GM12873 (cell line): ENCODE measurements around the gene LAMC3.

Experiments used
- CTCF ChIP-seq: IDR thresholded peaks from 2 replicates; pipeline ENCODE4 v1.5.1; 2012; ENCODE audit warnings: low read depth, mild to moderate bottlenecking, moderate library complexity, low read length, control low read depth; ENCODE audit not compliant: insufficient read depth; ENCODE audit errors: missing control alignments

LAMC3 gene

GRCh38 chr9:130973686-130974281, 35.2 kb upstream of the LAMC3 start:
- TF ChIP-seq CTCF: no peak

- TF ChIP-seq CTCF: no peak
Observed at GRCh38 chr9:130974697-130975096, 34.3 kb upstream of the LAMC3 start.

DNA sequence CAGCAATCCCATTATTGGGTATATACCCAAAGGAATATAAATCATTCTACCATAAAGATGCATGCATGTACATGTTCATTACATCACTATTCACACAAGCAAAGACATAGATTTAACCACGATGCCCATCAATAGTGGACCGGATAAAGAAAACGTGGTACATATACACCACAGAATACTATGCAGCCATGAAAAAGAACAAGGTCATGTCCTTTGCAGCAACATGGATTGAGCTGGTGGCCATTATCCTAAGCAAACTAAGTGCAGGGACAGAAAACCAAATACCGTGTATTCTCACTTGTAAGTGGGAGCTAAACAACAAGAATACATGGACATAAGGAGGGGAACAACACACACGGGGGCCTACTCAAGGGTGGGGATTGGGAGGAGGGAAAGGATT, 33.8 kb upstream of the LAMC3 start:
- no peak for TF ChIP-seq CTCF

GRCh38 chr9:130975932-130976841, 32.8 kb upstream of the LAMC3 start:
- no peak for TF ChIP-seq CTCF

- TF ChIP-seq CTCF: no peak
Observed at GRCh38 chr9:130977811-130978221, 31.2 kb upstream of the LAMC3 start.

- TF ChIP-seq CTCF: no peak
Observed at GRCh38 chr9:130979591-130980385, 29.2 kb upstream of the LAMC3 start.

DNA sequence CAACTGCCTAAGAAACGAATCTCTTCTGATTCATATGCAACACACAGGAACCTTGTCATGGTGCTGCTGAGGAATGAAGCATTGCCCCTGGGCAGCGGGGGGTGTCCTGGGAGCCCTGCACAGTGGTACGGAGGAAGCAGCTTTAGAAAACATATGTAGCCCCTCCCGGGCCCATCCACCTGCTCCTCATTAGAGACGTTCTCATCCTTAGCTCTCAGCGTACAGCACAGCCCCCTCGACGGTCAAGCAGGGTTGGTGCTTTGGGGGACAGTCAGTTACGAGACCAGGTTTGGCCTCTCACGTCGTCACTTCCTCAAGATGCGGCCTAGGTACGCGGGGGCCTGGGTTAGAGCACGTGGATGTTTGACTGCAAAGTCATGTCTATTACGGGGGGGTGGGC, 28.4 kb upstream of the LAMC3 start:
- TF ChIP-seq CTCF: no peak
